Medulla oblongata (tissue), 1 donor: ENCODE data around the gene RNASEL.

ENCODE experiments used
- DNase-seq: peaks from one replicate; pipeline ENCODE4 v3.0.0-alpha.2; 2015; ENCODE audit errors: extremely low spot score

Gene RNASEL, protein sequence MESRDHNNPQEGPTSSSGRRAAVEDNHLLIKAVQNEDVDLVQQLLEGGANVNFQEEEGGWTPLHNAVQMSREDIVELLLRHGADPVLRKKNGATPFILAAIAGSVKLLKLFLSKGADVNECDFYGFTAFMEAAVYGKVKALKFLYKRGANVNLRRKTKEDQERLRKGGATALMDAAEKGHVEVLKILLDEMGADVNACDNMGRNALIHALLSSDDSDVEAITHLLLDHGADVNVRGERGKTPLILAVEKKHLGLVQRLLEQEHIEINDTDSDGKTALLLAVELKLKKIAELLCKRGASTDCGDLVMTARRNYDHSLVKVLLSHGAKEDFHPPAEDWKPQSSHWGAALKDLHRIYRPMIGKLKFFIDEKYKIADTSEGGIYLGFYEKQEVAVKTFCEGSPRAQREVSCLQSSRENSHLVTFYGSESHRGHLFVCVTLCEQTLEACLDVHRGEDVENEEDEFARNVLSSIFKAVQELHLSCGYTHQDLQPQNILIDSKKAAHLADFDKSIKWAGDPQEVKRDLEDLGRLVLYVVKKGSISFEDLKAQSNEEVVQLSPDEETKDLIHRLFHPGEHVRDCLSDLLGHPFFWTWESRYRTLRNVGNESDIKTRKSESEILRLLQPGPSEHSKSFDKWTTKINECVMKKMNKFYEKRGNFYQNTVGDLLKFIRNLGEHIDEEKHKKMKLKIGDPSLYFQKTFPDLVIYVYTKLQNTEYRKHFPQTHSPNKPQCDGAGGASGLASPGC

GRCh38 chr1:182588500-182589396, at the start of gene RNASEL:
RNASEL (minus strand) TSS chr1:182589256; CDS start chr1:182586806, 2,450 bp downstream.
- DNase-seq = peak; percentile 86

DNA sequence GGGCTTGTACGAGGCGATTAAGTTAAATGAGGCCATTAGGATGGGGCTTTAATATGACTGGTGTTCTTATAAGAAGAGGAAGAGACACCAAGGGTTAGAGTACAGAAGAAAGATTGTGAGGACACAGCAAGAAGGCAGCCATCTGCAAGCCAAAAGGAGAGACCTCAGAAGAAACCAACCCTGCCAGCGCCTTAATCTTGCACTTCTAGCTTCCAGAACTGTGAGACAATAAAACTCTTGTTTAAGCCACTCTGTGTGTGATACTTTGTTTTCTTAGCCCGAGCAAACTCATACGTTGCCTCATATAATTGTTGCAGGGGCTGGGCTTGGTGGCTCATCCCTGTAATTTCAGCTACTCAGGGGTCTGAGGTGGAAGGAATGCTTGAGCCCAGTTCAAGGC, 48.7 kb upstream of the RNASEL start:
- DNase-seq = no peak

GRCh38 chr1:182635871-182636270, 46.8 kb upstream of the RNASEL start:
- no peak for DNase-seq

DNA sequence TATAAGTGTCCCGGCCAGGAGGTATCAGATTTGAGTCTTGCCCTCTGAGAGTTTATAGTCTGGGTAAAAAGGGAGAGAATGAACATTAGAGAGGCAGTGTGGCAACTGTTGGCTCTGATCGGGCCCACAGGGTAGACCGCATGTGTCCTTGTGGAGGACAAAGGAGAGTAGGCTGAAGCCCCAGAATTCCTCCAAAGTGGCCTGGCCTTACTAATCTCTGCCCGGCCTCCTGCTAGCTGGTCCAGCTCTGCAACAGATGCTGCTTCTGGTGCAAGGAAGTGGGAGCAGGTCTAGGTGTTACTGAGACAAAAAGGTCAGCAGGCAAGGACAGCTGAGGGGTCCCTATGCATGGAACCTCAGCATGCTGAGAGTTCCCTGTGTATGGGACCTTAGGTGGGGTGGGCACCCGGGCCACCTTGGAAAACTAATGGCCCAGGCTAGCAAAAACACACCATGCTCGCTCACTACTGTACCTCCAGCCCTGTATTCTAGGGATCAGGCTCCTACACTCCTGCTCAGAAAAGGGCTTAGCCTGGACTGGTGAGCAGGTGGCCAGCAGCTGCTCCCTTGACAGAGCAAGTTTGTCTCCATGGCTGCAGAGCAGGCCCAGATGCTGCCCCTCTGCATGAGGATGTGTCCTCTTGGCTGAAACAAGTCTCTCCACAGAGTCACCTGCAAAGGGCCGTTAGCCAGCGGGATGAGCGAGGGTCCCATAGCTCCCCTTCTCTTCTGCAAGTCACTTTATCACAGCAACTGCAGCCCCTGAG, 45.4 kb upstream of the RNASEL start:
- no peak for DNase-seq

- DNase-seq = no peak
Measured at GRCh38 chr1:182633657-182634281, 44.7 kb upstream of the RNASEL start.

- no peak for DNase-seq
Measured at GRCh38 chr1:182633031-182633430, 44.0 kb upstream of the RNASEL start.

GRCh38 chr1:182632441-182632857, 43.4 kb upstream of the RNASEL start:
- peak; percentile 31 for DNase-seq

DNA sequence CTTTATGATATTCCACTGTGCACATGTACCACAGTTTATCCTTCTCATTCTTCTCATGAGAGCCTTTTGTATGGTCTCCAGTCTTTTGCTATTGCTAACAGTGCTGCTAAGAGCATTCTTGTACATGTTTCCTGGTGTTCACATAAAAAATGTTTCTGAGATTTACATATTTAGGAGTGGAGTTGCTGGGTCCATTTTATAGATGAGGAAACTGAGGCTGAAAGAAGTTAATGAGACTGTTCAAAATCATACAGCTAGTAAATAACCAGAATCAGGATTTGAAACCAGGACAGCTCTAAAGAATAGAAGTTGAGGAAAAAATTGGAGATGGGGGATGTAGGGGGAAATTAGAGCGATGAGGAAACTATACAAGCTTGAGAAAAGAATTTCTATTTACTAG, 42.9 kb upstream of the RNASEL start:
- DNase-seq = no peak

GRCh38 chr1:182631053-182631677, 42.1 kb upstream of the RNASEL start:
- DNase-seq = no peak

- no peak for DNase-seq
Measured at GRCh38 chr1:182630586-182630985, 41.5 kb upstream of the RNASEL start.

- DNase-seq = no peak
Measured at GRCh38 chr1:182629499-182630096, 40.5 kb upstream of the RNASEL start.

DNA sequence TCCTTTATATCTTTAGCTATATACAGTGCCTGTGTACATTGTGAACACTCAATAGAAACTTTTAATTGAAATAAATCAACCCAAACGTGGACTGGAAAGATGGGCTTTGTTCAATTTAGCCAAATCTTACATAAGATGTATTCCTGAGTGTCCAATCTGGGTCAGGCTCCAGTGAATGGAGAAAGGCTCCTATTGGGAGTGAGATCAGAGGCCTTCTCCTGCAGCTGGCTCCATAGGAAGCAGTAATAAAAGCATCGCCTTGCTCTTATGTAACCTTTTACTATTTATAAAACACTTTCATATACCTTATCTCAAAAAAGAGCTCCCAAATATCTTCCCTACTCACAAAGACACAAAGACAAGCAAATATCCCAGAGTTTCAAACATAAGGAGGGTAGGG, 40.0 kb upstream of the RNASEL start:
- no peak for DNase-seq

- DNase-seq = no peak
Measured at GRCh38 chr1:182628657-182629056, 39.6 kb upstream of the RNASEL start.

GRCh38 chr1:182627622-182628021, 38.6 kb upstream of the RNASEL start:
- no peak for DNase-seq

- DNase-seq = no peak
Measured at GRCh38 chr1:182626527-182626926, 37.5 kb upstream of the RNASEL start.

DNA sequence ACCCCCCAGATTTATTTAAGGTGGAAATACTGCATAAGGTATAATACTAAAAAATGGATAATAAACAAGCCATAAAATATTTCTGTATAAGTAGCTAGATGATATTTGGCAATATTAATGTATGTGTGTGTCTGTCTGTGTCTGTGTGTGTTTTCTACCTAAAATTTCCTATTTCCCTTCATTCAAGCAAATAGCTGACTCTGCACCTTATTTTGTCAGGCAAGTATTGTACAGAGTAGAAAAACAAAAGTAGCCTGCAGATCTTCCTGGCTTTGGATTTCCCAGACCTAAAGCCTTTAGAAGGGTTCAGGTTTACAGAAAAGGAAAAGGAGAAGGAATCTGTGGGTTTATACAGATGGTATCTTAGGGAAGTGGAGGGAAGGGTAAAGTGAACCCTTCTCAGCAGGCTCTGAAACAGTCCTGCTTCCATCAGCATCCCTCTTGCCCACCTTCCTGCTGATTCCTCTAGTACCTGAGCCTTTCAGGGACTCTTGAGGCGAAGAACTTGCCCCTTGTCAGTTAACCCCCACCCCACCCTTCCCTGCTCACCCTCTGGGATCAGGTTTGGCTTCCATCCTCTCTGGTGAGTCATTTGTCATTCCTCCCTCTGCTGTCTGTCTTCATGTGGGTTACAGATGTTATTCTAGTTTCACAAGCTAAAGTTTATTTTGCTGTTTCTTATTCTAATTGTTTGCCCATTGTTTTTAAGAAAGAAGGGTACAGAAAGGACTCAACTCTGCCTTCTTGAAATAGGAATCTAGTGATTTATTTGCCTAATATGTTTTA, 36.9 kb upstream of the RNASEL start:
- DNase-seq = no peak

GRCh38 chr1:182625024-182625423, 36.0 kb upstream of the RNASEL start:
- DNase-seq = no peak

DNA sequence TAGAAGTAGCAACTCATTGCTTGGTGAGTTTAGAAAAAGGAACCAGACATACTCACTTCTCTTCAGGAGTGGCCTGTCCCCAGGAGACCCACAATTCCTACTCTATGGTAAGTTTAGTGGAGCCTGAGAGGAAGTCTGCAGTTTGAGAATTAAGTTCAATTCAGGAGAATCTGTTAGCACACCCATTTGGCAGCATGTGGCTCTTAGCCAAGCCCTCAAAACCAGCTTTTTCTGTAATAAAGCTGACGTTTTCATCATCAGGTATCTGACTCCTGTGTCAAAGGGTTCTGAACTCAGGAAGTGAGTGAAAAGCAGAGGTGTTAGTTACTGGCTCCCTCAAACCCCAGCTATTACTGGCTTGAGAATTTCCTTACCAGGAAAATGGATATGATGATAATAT, 35.5 kb upstream of the RNASEL start:
- no peak for DNase-seq

- no peak for DNase-seq
Measured at GRCh38 chr1:182622901-182623528, 34.0 kb upstream of the RNASEL start.
